Panc1 (cell line): ENCODE results near the gene UNKL. TPM values are rescaled to one million over a fixed set of nuclear protein-coding genes. Genes with fewer than 3 reads are reported as not detected.

ENCODE experiments used
- ATAC-seq: fragments of 200-7000 bp; cut with Tn5 transposase; 2 replicates; pipeline ENCODE4 v1.9.1; 2020; ENCODE audit warnings: mild to moderate bottlenecking, moderate library complexity
- BruUV-seq: library from RNA; stranded (reverse); fragments of 400-500 nt; replicated peaks from 2 replicates; lab custom pipeline; 2021; lab: Mats Ljungman, UMichigan
- CTCF ChIA-PET: fragments of 300-600 bp; sonication (Branson Sonifier 250); formaldehyde crosslinking; loops from one replicate; lab custom pipeline; 2022; ENCODE audit warnings: antibody characterized with exemption; lab: Charles Lee
- POLR2A ChIA-PET: fragments of 300-600 bp; sonication (Branson Sonifier 250); formaldehyde crosslinking; loops from one replicate; lab custom pipeline; 2022; ENCODE audit warnings: antibody characterized with exemption; lab: Charles Lee
- DNase-seq: peaks from one replicate; pipeline ENCODE4 v3.0.0-alpha.2; 2010; ENCODE audit warnings: low read depth, low spot score
- H3K27ac ChIP-seq: 2 replicates; pipeline ENCODE4 v1.5.1; 2011; ENCODE audit warnings: mild to moderate bottlenecking, low read length, inconsistent platforms
- H3K27me3 ChIP-seq: fragments of 200-500 bp; sonication (Bioruptor generic); 2 replicates; pipeline ENCODE4 v1.6.0; 2014; ENCODE audit warnings: low read length, inconsistent platforms; ENCODE audit not compliant: control insufficient read depth, insufficient read depth
- H3K36me3 ChIP-seq: fragments of 200-500 bp; sonication (Bioruptor generic); 2 replicates; pipeline ENCODE4 v1.5.1; 2014; ENCODE audit warnings: inconsistent platforms, mild to moderate bottlenecking, low read length, moderate library complexity; ENCODE audit not compliant: control insufficient read depth, insufficient read depth
- H3K4me1 ChIP-seq: 2 replicates; pipeline ENCODE4 v1.5.1; 2011; ENCODE audit warnings: inconsistent platforms, mild to moderate bottlenecking, low read length, moderate library complexity; ENCODE audit not compliant: control insufficient read depth, insufficient read depth
- H3K4me3 ChIP-seq, 2 experiments: 2 replicates each; pipeline ENCODE4 v1.5.1; 2011 to 2012; ENCODE audit warnings: low read depth in 2 of 2, low read length in 2 of 2, mild to moderate bottlenecking in 2 of 2, inconsistent platforms in 1 of 2, moderate library complexity in 1 of 2
- H3K9me3 ChIP-seq: fragments of 200-500 bp; sonication (Bioruptor generic); 2 replicates; pipeline ENCODE4 v1.5.1; 2014; ENCODE audit warnings: low read depth, mild to moderate bottlenecking, inconsistent platforms, low read length, moderate library complexity; ENCODE audit not compliant: control insufficient read depth, insufficient read depth
- POLR2AphosphoS5 ChIP-seq: IDR thresholded peaks from 2 replicates; pipeline ENCODE4 v1.6.1; 2012; ENCODE audit warnings: mild to moderate bottlenecking, low read depth, low read length, moderate library complexity
- SIN3A ChIP-seq: IDR thresholded peaks from 2 replicates; pipeline ENCODE4 v1.6.1; 2012; ENCODE audit warnings: low read depth, mild to moderate bottlenecking, low read length, moderate library complexity, borderline replicate concordance; ENCODE audit not compliant: insufficient read depth
- TCF7L2 ChIP-seq: IDR thresholded peaks from 2 replicates; pipeline ENCODE4 v1.6.1; 2011; ENCODE audit warnings: mild to moderate bottlenecking, low read depth, low read length, inconsistent platforms
- in situ Hi-C: cut with HindIII; loops from 2 replicates; pipeline ENCODE4 v1.10.0; 2016; ENCODE audit warnings: low sequenced_read_pairs, low pct_unique_long_range_greater_than_20kb
- intact Hi-C: fragments of 100-400 bp; cut with micrococcal nuclease; formaldehyde crosslinking; loops from one replicate; pipeline ENCODE4 v1.10.0; 2022; ENCODE audit not compliant: unreplicated experiment
- total RNA-seq: library from RNA; stranded (reverse); gene quantifications from one replicate; pipeline ENCODE4 v1.2.1, GENCODE V29; 2021; ENCODE audit not compliant: unreplicated experiment
- TF ChIP-seq, protein P1 (sequence below), 2 experiments: IDR thresholded peaks; 2 replicates each; pipeline ENCODE4 v1.6.1; 2011 to 2012; ENCODE audit warnings: low read depth in 2 of 2, control low read depth in 1 of 2, low read length in 1 of 2, mild to moderate bottlenecking in 1 of 2, moderate library complexity in 1 of 2; ENCODE audit not compliant: insufficient read depth in 1 of 2
- TF ChIP-seq, protein P2 (sequence below): fragments of 450-650 bp; IDR thresholded peaks from 2 replicates; pipeline ENCODE4 v1.5.1; 2017; ENCODE audit warnings: mild to moderate bottlenecking

Gene UNKL
- total RNA-seq, 1 experiment from 2014 or later, result 26.6 TPM

DNA sequence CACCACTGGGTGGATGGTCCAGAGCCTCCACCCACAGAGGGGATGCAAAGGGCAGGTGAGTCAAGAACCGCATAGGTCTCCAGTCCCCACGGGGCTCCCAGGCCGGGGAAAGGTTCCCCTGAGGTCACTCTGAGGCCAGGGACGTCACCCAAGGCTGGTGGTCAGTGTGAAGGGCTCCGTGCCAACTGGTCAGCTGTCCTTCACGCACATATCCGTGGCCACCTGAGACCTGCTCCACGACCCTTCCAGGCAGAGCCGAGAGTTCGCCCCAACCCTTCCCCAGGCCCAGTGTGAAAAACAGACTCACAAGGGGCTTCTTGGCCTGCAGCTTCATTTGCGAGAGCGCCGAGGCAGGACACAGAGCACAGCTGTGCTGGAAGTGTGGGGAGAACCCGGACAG, 65.6 kb downstream of the UNKL start:
- Histone ChIP-seq H3K36me3 (peaks cover 8% of the 10 kb centered on the region; the same call in 1 of the 2 replicates), H3K27ac (no peak overlapping the region), H3K27me3 (no peaks in the 10 kb centered on the region), H3K4me3 (no peak overlapping the region), H3K4me1 (peaks cover 10% of the 10 kb centered on the region), H3K9me3 (no peaks in the 10 kb centered on the region)
- in situ Hi-C loops (no loop called here), intact Hi-C loops (no loop called here)
- POLR2A ChIA-PET, result no interaction called here
- no peak for DNase-seq
- TF ChIP-seq, protein P1, sequence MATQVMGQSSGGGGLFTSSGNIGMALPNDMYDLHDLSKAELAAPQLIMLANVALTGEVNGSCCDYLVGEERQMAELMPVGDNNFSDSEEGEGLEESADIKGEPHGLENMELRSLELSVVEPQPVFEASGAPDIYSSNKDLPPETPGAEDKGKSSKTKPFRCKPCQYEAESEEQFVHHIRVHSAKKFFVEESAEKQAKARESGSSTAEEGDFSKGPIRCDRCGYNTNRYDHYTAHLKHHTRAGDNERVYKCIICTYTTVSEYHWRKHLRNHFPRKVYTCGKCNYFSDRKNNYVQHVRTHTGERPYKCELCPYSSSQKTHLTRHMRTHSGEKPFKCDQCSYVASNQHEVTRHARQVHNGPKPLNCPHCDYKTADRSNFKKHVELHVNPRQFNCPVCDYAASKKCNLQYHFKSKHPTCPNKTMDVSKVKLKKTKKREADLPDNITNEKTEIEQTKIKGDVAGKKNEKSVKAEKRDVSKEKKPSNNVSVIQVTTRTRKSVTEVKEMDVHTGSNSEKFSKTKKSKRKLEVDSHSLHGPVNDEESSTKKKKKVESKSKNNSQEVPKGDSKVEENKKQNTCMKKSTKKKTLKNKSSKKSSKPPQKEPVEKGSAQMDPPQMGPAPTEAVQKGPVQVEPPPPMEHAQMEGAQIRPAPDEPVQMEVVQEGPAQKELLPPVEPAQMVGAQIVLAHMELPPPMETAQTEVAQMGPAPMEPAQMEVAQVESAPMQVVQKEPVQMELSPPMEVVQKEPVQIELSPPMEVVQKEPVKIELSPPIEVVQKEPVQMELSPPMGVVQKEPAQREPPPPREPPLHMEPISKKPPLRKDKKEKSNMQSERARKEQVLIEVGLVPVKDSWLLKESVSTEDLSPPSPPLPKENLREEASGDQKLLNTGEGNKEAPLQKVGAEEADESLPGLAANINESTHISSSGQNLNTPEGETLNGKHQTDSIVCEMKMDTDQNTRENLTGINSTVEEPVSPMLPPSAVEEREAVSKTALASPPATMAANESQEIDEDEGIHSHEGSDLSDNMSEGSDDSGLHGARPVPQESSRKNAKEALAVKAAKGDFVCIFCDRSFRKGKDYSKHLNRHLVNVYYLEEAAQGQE (IDR thresholded peaks at IDR 0.05; ENCODE audit: insufficient read depth in 1 of 2, low read depth in 2 of 2, low read length in 1 of 2), result no peak
- BruUV-seq, result no TSS peak
- CTCF ChIA-PET, result no interaction called here
- ATAC-seq, result no peak

DNA sequence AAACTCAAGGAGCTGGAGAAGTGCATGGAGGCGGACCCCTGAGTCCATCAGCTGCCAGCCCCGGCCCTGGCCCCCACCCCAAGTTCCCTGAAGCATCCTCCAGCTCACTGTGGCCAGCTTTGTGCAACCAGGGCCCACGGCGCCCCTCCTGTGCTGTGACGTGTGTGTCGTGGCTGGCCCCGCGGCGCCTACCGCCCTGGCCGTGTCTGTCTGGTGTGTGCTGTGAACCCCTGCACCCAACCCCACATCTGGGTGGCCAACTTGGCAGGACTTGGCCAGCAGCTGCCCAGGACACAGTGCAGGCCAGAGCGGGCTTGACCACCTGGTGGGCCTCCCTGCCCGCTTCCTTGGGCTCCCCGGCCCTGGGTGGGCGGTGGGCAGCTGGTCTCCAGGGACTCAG, 66.1 kb downstream of the UNKL start:
- Histone ChIP-seq H3K27me3 (no peaks in the 10 kb centered on the region), H3K36me3 (peaks cover 8% of the 10 kb centered on the region; the same call in 1 of the 2 replicates), H3K9me3 (no peaks in the 10 kb centered on the region), H3K27ac (no peak overlapping the region), H3K4me3 (no peak overlapping the region), H3K4me1 (peaks cover 10% of the 10 kb centered on the region)
- TF ChIP-seq TCF7L2 (no peak), POLR2AphosphoS5 (no peak), SIN3A (no peak)
- TF ChIP-seq, protein P1 (IDR thresholded peaks at IDR 0.05; ENCODE audit: insufficient read depth in 1 of 2, low read depth in 2 of 2, low read length in 1 of 2), result no peak
- TF ChIP-seq, protein P2, sequence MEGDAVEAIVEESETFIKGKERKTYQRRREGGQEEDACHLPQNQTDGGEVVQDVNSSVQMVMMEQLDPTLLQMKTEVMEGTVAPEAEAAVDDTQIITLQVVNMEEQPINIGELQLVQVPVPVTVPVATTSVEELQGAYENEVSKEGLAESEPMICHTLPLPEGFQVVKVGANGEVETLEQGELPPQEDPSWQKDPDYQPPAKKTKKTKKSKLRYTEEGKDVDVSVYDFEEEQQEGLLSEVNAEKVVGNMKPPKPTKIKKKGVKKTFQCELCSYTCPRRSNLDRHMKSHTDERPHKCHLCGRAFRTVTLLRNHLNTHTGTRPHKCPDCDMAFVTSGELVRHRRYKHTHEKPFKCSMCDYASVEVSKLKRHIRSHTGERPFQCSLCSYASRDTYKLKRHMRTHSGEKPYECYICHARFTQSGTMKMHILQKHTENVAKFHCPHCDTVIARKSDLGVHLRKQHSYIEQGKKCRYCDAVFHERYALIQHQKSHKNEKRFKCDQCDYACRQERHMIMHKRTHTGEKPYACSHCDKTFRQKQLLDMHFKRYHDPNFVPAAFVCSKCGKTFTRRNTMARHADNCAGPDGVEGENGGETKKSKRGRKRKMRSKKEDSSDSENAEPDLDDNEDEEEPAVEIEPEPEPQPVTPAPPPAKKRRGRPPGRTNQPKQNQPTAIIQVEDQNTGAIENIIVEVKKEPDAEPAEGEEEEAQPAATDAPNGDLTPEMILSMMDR, result no peak
- ChIA-PET CTCF (no interaction called here), POLR2A (no interaction called here)
- in situ Hi-C loops (no loop called here), intact Hi-C loops (no loop called here)
- DNase-seq (no peak), ATAC-seq (no peak)
- no TSS peak for BruUV-seq
